Peyer's patch (tissue), 4 donors: ENCODE results near the gene CARMIL3. TPM values are rescaled to one million over a fixed set of nuclear protein-coding genes. Genes with fewer than 3 reads are reported as not detected.
A peak's percentile ranks its signal among the peaks of the same experiment; 100 is the strongest.

Source experiments
- DNase-seq, 3 donors: peaks; one replicate each; pipeline ENCODE4 v3.0.0-alpha.2; 2017 to 2019
- H3K27ac ChIP-seq, 4 donors: fragments of 200-600 bp; sonication (generic); one replicate each; pipeline ENCODE4 v1.5.1; 2016 to 2019
- H3K27me3 ChIP-seq, 2 donors: fragments of 200-600 bp; sonication (generic); one replicate each; pipeline ENCODE4 v1.5.1; 2019
- H3K36me3 ChIP-seq, 3 donors: fragments of 200-600 bp; sonication (generic); one replicate each; pipeline ENCODE4 v1.5.1; 2016 to 2019
- H3K4me1 ChIP-seq, 4 donors: fragments of 200-600 bp; sonication (generic); one replicate each; pipeline ENCODE4 v1.5.1; 2016 to 2019
- H3K4me3 ChIP-seq, 4 donors: fragments of 200-600 bp; sonication (generic); 1 replicate in 3 of 4; 2 replicates in 1 of 4; pipeline ENCODE4 v1.5.1; 2016 to 2019; ENCODE audit warnings: mild to moderate bottlenecking in 1 of 4
- H3K9me3 ChIP-seq, 4 donors: fragments of 200-600 bp; sonication (generic); one replicate each; pipeline ENCODE4 v1.5.1; 2016 to 2019; ENCODE audit warnings: mild to moderate bottlenecking in 1 of 4
- CTCF ChIP-seq, 6 experiments: fragments of 450-650 bp in 4 of 6; fragments of 200-600 bp in 2 of 6; sonication (generic) in 1 of 6; IDR thresholded peaks; one replicate each; pipeline ENCODE4 v1.5.1; 2017 to 2019; ENCODE audit warnings: antibody characterized with exemption in 6 of 6, mild to moderate bottlenecking in 3 of 6, moderate library complexity in 1 of 6
- POLR2A ChIP-seq, 2 donors: fragments of 450-650 bp; IDR thresholded peaks; one replicate each; pipeline ENCODE4 v1.5.1; 2017; ENCODE audit warnings: antibody characterized with exemption in 2 of 2, mild to moderate bottlenecking in 2 of 2, moderate library complexity in 2 of 2
- total RNA-seq, 4 donors: library from RNA; depleted of rRNA; stranded (reverse); fragments of >200 nt; gene quantifications; one replicate each; pipeline ENCODE4 v1.1.0, GENCODE V29; 2016

Gene CARMIL3
- total RNA-seq, 4 donors from 2014 or later: 1.3 to 5.8 (median 2.8) TPM

- no peak for TF ChIP-seq CTCF (IDR thresholded peaks at IDR 0.05)
- no peak for TF ChIP-seq POLR2A (IDR thresholded peaks at IDR 0.05)
- Histone ChIP-seq H3K9me3 (no peaks in the 10 kb centered on the region), H3K27me3 (no peaks in the 10 kb centered on the region), H3K27ac (no peak overlapping the region), H3K4me3 (no peak overlapping the region), H3K4me1 (peaks cover 0 to 21% (median 2%) of the 10 kb centered on the region in 4 donors), H3K36me3 (no peaks in the 10 kb centered on the region)
- DNase-seq: peak in 1 of 3 donors; percentile 38
These were observed 17.6 kb downstream of the CARMIL3 start for GRCh38 chr14:24069411-24069735.

- TF ChIP-seq CTCF (IDR thresholded peaks at IDR 0.05) (no peak), POLR2A (IDR thresholded peaks at IDR 0.05) (no peak)
- no peaks in the 10 kb centered on the region for H3K9me3 ChIP-seq
- DNase-seq: no peak
- no peak overlapping the region for H3K27ac ChIP-seq
- H3K4me3 ChIP-seq: no peak overlapping the region
- no peaks in the 10 kb centered on the region for H3K27me3 ChIP-seq
- no peaks in the 10 kb centered on the region for H3K36me3 ChIP-seq
- peaks cover 0 to 25% (median 4%) of the 10 kb centered on the region in 4 donors for H3K4me1 ChIP-seq
These were observed 18.7 kb downstream of the CARMIL3 start for GRCh38 chr14:24070285-24071143.

- H3K27ac ChIP-seq: peak within 1 kb of the TSS in 3 of 4 donors; percentile 27 to 89 (median 77)
- TF ChIP-seq POLR2A (IDR thresholded peaks at IDR 0.05) (no peak), CTCF (IDR thresholded peaks at IDR 0.05) (no peak)
- H3K4me1 ChIP-seq: peaks cover 0 to 25% (median 6%) of the 10 kb centered on the region in 4 donors
- no peak for DNase-seq
- H3K9me3 ChIP-seq: no peaks in the 10 kb centered on the region
- no peaks in the 10 kb centered on the region for H3K36me3 ChIP-seq
- H3K4me3 ChIP-seq: peak within 1 kb of the TSS in 1 of 4 donors; percentile 4
- H3K27me3 ChIP-seq: no peaks in the 10 kb centered on the region
These were observed 19.4 kb downstream of the CARMIL3 start, which contains the start of gene CPNE6 for GRCh38 chr14:24071144-24071697. TSS of gene CPNE6 (plus strand) at chr14:24071562. CDS start at chr14:24072937, 1,375 bp downstream.

GRCh38 chr14:24071836-24072430 lies 20.1 kb downstream of the CARMIL3 start:
- peak in 1 of 3 donors; percentile 59 for DNase-seq
- Histone ChIP-seq H3K27ac (peak overlapping the region in 3 of 4 donors; percentile 27 to 89 (median 77)), H3K4me3 (peak overlapping the region in 1 of 4 donors; percentile 4), H3K27me3 (no peaks in the 10 kb centered on the region), H3K9me3 (no peaks in the 10 kb centered on the region), H3K36me3 (no peaks in the 10 kb centered on the region), H3K4me1 (peaks cover 0 to 25% (median 6%) of the 10 kb centered on the region in 4 donors)
- no peak for TF ChIP-seq CTCF (IDR thresholded peaks at IDR 0.05)
- TF ChIP-seq POLR2A (IDR thresholded peaks at IDR 0.05): peak in 1 of 2 donors; percentile 30

- no peak overlapping the region for H3K4me3 ChIP-seq
These were observed 20.6 kb downstream of the CARMIL3 start for GRCh38 chr14:24072436-24072835.

More at GRCh38 chr14:24072436-24072835, 20.6 kb downstream of the CARMIL3 start:
- Histone ChIP-seq H3K36me3 (no peaks in the 10 kb centered on the region), H3K27me3 (no peaks in the 10 kb centered on the region), H3K27ac (peak overlapping the region in 3 of 4 donors; percentile 46 to 89 (median 77)), H3K4me1 (peaks cover 0 to 25% (median 6%) of the 10 kb centered on the region in 4 donors), H3K9me3 (no peaks in the 10 kb centered on the region)
- peak in 2 of 3 donors; percentile 72 to 81 for DNase-seq
- TF ChIP-seq POLR2A (IDR thresholded peaks at IDR 0.05): no peak
- TF ChIP-seq CTCF (IDR thresholded peaks at IDR 0.05): no peak
